IPS DF 4.7 (cell line): Measurements from ENCODE around the gene LDB3.
"Not testable (repeated sequence)": the region's sequence is repeated elsewhere in the genome, so short reads cannot be mapped to it uniquely, and the experiment has no call there.

ENCODE experiments used
- DNase-seq: peaks from one replicate; pipeline ENCODE4 v3.0.0-alpha.2; 2013; ENCODE audit warnings: low spot score; ENCODE audit errors: extremely low read depth

Gene LDB3

GRCh38 chr10:86727470-86727869, 59.2 kb downstream of the LDB3 start:
- DNase-seq, result no peak

GRCh38 chr10:86728056-86728455, 59.7 kb downstream of the LDB3 start:
- DNase-seq, result no peak

GRCh38 chr10:86729677-86730076, 61.4 kb downstream of the LDB3 start:
- no peak for DNase-seq

GRCh38 chr10:86730227-86730626, 61.9 kb downstream of the LDB3 start:
- DNase-seq, result no peak

DNA sequence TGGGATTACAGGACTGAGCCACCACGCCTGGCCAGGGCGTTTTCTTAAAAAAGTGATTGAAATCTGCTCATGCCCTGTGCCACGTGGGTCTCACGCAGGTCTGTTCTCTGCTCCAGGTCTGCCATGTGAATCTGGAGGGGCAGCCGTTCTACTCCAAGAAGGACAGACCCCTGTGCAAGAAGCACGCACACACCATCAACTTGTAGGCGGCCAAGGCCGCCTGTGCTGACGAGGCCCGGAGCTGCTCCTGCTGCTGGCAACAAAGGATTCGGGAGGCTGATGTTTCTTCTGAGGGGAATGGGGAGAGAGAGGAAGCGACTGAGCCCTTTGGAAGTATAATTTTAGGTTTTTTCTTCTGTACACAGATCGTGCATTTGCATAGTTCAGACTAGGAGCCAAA, 64.5 kb downstream of the LDB3 start:
- no peak for DNase-seq

DNA sequence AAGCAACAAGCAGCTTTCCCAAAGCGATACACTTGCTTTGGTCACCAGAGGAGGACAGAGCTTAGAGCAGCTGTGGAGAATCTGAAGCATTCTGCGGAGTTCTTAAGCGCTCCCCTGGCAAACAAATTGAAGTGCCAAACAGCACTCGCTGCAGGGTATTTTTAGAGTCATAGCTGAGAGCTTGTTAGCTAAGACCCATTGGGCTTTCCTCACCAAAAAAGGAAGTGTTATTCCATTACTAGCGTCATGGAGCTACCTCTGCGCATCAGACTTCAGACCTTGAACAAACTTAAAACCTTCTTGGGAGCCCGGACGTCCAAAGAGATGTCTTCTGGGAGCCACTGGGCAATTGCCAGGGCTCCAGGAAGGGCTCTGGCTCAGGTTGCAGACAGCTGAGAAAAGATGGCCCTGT, 65.0 kb downstream of the LDB3 start:
- no peak for DNase-seq

GRCh38 chr10:86734207-86734988, 66.1 kb downstream of the LDB3 start:
- no peak for DNase-seq

DNA sequence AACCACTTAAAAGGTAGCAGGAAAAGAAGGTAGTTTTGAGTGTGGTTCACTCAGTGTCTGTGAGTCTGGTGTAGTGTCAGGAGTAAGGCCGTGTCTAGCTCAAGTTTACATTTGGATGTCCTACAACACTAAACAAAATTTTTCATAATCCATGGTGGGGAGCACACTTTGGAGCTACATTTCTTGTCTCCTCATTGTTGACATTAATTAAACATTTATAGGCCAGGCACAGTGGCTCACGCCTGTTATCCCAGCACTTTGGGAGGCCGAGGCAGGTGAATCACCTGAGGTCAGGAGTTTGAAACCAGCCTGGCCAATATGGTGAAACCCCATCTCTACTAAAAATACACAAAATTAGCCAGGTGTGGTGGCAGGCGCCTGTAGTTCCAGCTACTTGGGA, 67.0 kb downstream of the LDB3 start:
- not testable (repeated sequence) for DNase-seq

DNA sequence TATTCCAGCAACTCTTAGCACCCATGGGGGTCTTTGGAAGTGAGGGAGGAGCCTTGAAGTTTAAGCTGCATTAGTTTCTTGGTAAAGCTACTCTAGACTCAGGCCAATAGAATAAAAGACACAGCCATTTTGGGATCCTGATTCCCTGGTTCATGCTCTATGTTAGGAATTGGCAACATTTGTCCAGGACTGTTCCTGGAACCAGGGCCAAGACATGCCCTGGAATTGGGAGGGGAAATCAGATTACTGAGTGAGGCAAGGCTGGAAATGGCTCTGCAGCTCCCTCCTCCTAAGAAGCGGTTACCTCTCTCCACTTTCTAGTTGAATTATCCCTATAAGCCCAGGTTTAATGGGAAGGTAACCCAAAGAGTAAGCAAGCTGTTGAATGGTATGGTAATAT, 73.9 kb downstream of the LDB3 start:
- no peak for DNase-seq

GRCh38 chr10:86744067-86744725, 75.9 kb downstream of the LDB3 start:
- DNase-seq, result no peak

GRCh38 chr10:86747796-86748581, 79.7 kb downstream of the LDB3 start:
- no peak for DNase-seq

- DNase-seq, result no peak
These were observed 81.5 kb downstream of the LDB3 start for GRCh38 chr10:86749854-86750253.

DNA sequence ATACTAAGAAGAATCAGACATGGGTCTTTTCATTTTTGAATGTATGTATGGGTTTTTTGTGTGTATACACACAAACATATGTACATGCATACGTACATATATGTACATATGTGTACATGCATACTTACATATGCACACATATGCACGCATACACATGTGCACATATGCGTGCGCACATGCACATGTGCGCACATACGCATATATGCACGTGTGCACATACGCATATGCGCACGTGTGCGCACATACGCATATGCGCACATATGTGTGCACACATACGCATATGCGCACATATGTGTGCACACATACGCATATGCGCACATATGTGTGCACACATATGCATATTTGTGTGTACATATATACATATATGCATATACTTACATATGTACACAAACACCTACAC, 83.2 kb downstream of the LDB3 start:
- no peak for DNase-seq

DNA sequence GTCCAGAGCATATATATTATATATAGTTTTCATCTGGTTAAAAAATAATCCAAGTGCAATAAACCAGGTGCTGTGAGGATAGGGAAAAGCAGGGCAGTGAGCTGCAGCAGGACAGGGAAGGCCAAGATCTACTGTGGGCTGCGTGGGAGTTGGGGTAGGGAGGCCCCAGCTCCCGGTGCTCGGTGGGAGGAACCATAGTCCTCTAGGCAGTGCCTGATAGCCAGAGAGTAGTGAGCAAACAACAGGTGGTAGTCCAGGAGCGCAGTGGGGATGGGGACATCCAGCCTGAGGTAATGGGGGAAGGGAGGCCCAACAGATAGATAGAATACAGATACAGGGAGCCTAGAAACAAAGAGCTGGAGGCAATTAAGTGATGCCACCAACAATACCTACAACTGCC, 84.0 kb downstream of the LDB3 start:
- DNase-seq, result no peak

DNA sequence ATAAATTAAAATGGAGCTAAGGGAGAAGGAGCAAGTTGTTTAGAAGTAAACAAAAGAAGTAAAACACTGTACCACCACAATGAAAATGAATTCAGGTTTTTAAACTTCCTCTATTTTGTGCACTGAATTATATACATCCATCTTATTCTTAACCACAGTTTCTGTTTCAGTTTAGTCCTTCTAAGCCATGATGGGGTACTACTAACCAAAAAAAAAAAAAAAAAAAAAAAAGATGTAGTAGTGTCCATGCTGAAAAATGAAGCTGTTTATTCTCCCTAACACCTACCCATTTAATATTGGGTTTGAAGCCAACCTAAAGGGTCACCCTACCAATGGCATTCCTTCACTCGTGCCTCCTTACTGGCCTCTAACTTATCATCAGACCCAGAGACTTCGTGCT, 84.7 kb downstream of the LDB3 start:
- no peak for DNase-seq

DNA sequence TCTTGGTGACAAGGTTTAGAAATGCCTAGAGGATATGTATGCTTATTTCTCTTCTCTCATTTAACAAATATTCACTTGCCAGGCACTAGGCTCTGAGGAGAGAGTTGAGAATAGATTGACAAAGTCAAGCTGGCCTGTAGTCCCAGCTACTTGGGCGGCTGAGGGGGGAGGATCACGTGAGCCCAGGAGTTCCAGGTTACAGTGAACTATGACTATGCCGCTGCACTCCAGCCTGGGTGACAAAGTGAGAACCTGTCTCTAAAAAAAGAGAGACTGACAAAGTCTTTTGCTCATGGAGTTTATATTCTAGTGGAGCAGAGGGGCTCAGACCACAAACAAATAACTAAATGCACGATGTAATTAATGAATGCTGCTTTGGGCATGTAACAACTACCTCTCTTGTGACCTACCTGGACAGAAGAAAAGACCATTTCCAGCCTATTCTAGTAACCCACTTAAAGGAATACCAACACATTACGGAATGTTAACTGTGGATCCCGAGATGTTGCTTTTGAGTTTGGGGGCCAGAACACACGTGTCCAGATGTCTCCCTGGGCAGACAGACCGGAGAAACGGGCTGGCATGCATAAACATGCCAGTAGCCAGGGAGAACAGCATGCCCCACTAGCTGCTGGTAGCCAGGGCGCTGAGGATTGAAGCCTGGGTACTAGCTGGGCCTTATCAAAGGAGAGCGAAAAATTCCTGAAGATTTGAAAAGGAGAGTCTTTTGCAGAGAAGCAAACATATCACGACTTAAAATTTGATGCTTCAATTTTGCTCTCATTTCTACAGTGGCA, 85.5 kb downstream of the LDB3 start:
- DNase-seq, result no peak

DNA sequence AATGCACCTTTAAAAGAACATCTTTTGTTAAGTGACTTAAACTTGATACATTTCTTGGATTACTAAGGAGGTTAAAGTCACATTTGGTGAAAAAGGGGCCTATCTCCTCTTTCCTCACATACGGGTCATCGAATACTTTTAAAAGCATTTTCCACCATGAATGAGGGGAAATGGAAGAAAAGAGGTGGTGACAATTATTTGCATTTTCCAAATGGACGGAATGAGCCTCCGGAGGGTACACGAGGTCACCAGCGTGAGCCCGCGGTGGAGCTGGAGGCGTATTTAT, 87.1 kb downstream of the LDB3 start:
- DNase-seq, result no peak

- no peak for DNase-seq
These were observed 87.6 kb downstream of the LDB3 start for GRCh38 chr10:86755740-86756510.

- DNase-seq, result no peak
These were observed 88.3 kb downstream of the LDB3 start, which contains the start of gene BMPR1A for GRCh38 chr10:86756511-86757112. Gene BMPR1A (plus strand): TSS chr10:86756619. CDS start chr10:86876019, 119,400 bp downstream.
